GDM1 (cell line): ENCODE results near the gene SLC22A7.

Experiments
- DNase-seq: peaks from one replicate; lab custom pipeline; 2025; lab: John Stamatoyannopoulos, UW

Gene SLC22A7

GRCh38 chr6:43267619-43268354 lies 30.3 kb upstream of the SLC22A7 start:
- no peak for DNase-seq

GRCh38 chr6:43268355-43268700 lies 29.7 kb upstream of the SLC22A7 start:
- no peak for DNase-seq

GRCh38 chr6:43268782-43269272 lies 29.2 kb upstream of the SLC22A7 start:
- DNase-seq = no peak

GRCh38 chr6:43269273-43270007 lies 28.6 kb upstream of the SLC22A7 start:
- no peak for DNase-seq

- no peak for DNase-seq
These were observed 26.8 kb upstream of the SLC22A7 start for GRCh38 chr6:43271103-43271815.

GRCh38 chr6:43271944-43272343 lies 26.1 kb upstream of the SLC22A7 start:
- DNase-seq = no peak

- no peak for DNase-seq
These were observed 24.4 kb upstream of the SLC22A7 start for GRCh38 chr6:43273707-43274106.

GRCh38 chr6:43274127-43274915 lies 23.7 kb upstream of the SLC22A7 start:
- no peak for DNase-seq

- DNase-seq = no peak
These were observed 23.0 kb upstream of the SLC22A7 start for GRCh38 chr6:43274916-43275597.

- DNase-seq = no peak
These were observed 22.1 kb upstream of the SLC22A7 start for GRCh38 chr6:43275801-43276576.

- no peak for DNase-seq
These were observed 21.3 kb upstream of the SLC22A7 start for GRCh38 chr6:43276577-43277305.

GRCh38 chr6:43277306-43277642 lies 20.8 kb upstream of the SLC22A7 start:
- no peak for DNase-seq

- DNase-seq = no peak
These were observed 20.2 kb upstream of the SLC22A7 start for GRCh38 chr6:43277643-43278523.

- DNase-seq = no peak
These were observed 19.5 kb upstream of the SLC22A7 start for GRCh38 chr6:43278524-43279078.

- DNase-seq = no peak
These were observed 17.8 kb upstream of the SLC22A7 start for GRCh38 chr6:43280234-43280633.

- DNase-seq = no peak
These were observed 16.0 kb upstream of the SLC22A7 start for GRCh38 chr6:43282060-43282459.

GRCh38 chr6:43282636-43283513 lies 15.2 kb upstream of the SLC22A7 start:
- no peak for DNase-seq

GRCh38 chr6:43283514-43283901 lies 14.6 kb upstream of the SLC22A7 start:
- DNase-seq = no peak
